Body of pancreas (tissue), 4 donors: Measurements from ENCODE around the gene FGFBP1.

Experiments
- CTCF ChIP-seq, 7 experiments: fragments of 450-650 bp in 4 of 7; fragments of 200-600 bp in 3 of 7; sonication (generic) in 3 of 7; IDR thresholded peaks; one replicate each; pipeline ENCODE4 v1.5.1; 2016 to 2019; ENCODE audit warnings: antibody characterized with exemption in 7 of 7
- POLR2A ChIP-seq, 3 donors: fragments of 450-650 bp; IDR thresholded peaks; one replicate each; pipeline ENCODE4 v1.6.1; 2016; ENCODE audit warnings: antibody characterized with exemption in 3 of 3, mild to moderate bottlenecking in 2 of 3

GRCh38 chr4:15897577-15897976 lies 41.0 kb downstream of the FGFBP1 start:
- no peak for TF ChIP-seq CTCF (IDR thresholded peaks at IDR 0.05)
- TF ChIP-seq POLR2A (IDR thresholded peaks at IDR 0.05): no peak
